BE2C (cell line): ENCODE results near the gene TEC.

ENCODE experiments used
- DNase-seq: peaks from one replicate; pipeline ENCODE4 v3.0.0-alpha.2; 2020
- H3K27me3 ChIP-seq: fragments of 250-450 bp; sonication (Bioruptor Pico); 2 replicates; pipeline ENCODE4 v1.5.1; 2020; ENCODE audit warnings: mild to moderate bottlenecking
- H3K36me3 ChIP-seq: fragments of 250-450 bp; sonication (Bioruptor Pico); 2 replicates; pipeline ENCODE4 v1.5.1; 2020; ENCODE audit warnings: mild to moderate bottlenecking
- H3K4me1 ChIP-seq: fragments of 250-450 bp; sonication (Bioruptor Pico); 2 replicates; pipeline ENCODE4 v1.5.1; 2020
- H3K4me3 ChIP-seq: 2 replicates; pipeline ENCODE4 v1.5.1; 2011; ENCODE audit warnings: low read depth, low read length
- H3K9me3 ChIP-seq: fragments of 250-450 bp; sonication (Bioruptor Pico); 2 replicates; pipeline ENCODE4 v1.5.1; 2020
- TF ChIP-seq, protein P1 (sequence below): IDR thresholded peaks from 2 replicates; pipeline ENCODE4 v1.5.1; 2012; ENCODE audit warnings: mild to moderate bottlenecking, low read depth, low read length

The TEC gene

DNA sequence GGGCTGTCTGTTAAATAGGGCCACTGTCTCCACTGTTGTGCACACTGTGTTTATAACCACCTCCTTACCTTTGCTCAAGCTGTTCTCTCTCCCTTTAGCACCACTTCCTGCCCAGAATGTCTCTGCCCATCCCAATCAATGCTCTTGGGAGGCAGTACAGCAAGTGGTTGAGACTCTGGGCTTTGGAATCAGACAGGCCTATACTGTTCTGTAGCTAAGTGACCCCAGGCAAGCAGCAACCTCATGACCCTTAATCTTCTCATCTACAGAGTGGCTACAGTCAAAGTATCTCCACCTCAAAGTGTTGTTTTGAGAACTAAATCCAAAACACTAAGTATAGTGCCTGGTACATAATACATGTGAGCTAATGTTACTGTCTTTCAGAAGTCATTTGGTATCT lies 131.8 kb downstream of the TEC start:
- TF ChIP-seq, protein P1, sequence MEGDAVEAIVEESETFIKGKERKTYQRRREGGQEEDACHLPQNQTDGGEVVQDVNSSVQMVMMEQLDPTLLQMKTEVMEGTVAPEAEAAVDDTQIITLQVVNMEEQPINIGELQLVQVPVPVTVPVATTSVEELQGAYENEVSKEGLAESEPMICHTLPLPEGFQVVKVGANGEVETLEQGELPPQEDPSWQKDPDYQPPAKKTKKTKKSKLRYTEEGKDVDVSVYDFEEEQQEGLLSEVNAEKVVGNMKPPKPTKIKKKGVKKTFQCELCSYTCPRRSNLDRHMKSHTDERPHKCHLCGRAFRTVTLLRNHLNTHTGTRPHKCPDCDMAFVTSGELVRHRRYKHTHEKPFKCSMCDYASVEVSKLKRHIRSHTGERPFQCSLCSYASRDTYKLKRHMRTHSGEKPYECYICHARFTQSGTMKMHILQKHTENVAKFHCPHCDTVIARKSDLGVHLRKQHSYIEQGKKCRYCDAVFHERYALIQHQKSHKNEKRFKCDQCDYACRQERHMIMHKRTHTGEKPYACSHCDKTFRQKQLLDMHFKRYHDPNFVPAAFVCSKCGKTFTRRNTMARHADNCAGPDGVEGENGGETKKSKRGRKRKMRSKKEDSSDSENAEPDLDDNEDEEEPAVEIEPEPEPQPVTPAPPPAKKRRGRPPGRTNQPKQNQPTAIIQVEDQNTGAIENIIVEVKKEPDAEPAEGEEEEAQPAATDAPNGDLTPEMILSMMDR, result no peak
- no peaks in the 10 kb centered on the region for H3K36me3 ChIP-seq
- DNase-seq, result no peak

DNA sequence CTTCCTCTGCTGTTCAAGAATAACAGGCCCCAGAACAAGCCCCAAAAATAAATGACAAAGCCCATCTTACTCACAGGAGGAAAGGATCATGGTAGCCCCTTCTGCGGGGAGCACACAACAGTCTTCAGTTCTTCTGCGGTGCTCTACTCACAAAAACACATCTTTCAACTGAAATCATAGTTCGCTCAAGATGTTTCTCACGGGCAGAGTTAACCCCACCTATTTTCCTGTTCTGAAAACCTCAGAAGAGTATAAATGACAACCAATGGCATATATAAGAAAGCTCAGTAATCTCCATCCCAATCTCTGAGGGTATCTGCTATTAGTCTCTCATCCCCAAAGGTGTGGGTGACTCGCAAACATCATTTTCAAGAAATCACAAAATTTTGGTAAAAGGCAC lies 135.6 kb downstream of the TEC start, which contains the start of gene TXK:
Gene TXK, minus strand, starts transcription at position 170 of the 400 bp plus-strand sequence. Its CDS starts 80 bp downstream, at position 90.
- H3K27me3 ChIP-seq, result no peaks in the 10 kb centered on the region; the same call in 1 of the 2 replicates
- no peaks in the 10 kb centered on the region for H3K36me3 ChIP-seq
- DNase-seq, result no peak
- no peak within 1 kb of the TSS for H3K4me3 ChIP-seq
- H3K9me3 ChIP-seq, result no peaks in the 10 kb centered on the region
- TF ChIP-seq, protein P1, result no peak
- no peaks in the 10 kb centered on the region for H3K4me1 ChIP-seq

More for the DNA sequence above, 131.8 kb downstream of the TEC start:
- H3K4me3 ChIP-seq, result no peak overlapping the region
- no peaks in the 10 kb centered on the region for H3K9me3 ChIP-seq
- H3K27me3 ChIP-seq, result no peaks in the 10 kb centered on the region
- H3K4me1 ChIP-seq, result no peaks in the 10 kb centered on the region

DNA sequence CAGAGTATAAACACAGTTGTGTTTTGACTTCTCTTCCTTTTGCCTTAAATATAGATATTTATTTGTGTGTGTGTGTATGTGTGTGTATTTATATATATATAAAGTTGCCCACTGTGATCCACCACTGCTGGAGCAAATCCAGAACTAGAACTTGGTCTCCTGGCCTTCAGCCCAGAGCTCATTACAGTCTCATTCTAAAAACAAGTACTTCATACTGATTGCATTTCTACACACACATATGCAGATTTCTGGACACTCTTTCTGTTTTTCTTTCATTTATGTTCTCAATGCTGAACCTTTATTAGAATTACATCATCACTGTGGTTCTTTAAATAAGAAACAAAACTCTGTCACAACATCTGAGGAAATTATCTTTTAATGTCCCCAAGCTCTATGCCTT lies 136.0 kb downstream of the TEC start:
- DNase-seq, result no peak
- Histone ChIP-seq H3K4me3 (no peak overlapping the region), H3K36me3 (no peaks in the 10 kb centered on the region), H3K9me3 (no peaks in the 10 kb centered on the region), H3K27me3 (no peaks in the 10 kb centered on the region; the same call in 1 of the 2 replicates), H3K4me1 (no peaks in the 10 kb centered on the region)
- TF ChIP-seq, protein P1, result no peak

DNA sequence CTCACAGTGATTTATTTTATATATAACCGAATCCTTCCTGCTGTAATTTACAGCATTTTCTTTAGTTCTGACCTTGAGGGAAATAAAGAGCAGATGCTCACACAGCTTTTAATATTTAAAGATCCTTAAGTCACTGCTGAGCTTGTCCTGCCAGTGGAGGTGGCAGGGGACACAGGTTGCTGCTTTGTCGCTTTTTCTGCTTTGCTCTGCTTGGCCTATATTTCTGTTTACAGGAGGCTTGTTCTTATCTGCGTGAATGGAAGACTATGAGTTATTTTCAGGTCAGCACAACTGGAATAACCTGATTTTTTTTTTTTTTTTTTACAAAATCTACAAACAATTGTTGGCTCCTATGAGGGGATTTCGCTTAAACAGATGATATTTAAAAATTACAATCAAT lies 137.9 kb downstream of the TEC start:
- no peak overlapping the region for H3K4me3 ChIP-seq
- H3K27me3 ChIP-seq, result no peaks in the 10 kb centered on the region; the same call in 1 of the 2 replicates
- TF ChIP-seq, protein P1, result no peak
- DNase-seq, result no peak
- no peaks in the 10 kb centered on the region for H3K36me3 ChIP-seq
- no peaks in the 10 kb centered on the region; the same call in 1 of the 2 replicates for H3K4me1 ChIP-seq
- no peaks in the 10 kb centered on the region for H3K9me3 ChIP-seq

DNA sequence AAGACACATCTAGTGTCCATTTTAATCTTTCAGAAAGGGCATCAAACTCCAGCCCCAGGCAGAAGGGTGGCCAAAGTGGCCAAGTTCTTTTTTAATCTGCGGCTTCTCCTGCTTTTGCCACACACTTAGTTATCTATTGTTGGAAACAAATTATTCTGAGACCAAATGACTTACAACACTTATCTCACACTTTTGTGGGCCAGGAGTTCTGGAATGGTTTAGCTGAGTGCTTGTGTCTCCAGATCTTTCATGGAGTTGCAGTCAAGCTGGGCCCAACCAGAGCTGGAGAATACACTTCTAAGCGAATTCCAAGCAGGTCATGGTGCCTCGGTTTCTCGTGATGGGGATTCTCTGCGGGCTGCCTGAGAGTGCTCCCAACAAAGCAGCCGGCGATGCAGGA lies 139.5 kb downstream of the TEC start:
- TF ChIP-seq, protein P1, result no peak
- Histone ChIP-seq H3K36me3 (no peaks in the 10 kb centered on the region), H3K4me1 (no peaks in the 10 kb centered on the region; the same call in 1 of the 2 replicates), H3K4me3 (no peak overlapping the region), H3K9me3 (no peaks in the 10 kb centered on the region), H3K27me3 (no peaks in the 10 kb centered on the region; the same call in 1 of the 2 replicates)
- no peak for DNase-seq

DNA sequence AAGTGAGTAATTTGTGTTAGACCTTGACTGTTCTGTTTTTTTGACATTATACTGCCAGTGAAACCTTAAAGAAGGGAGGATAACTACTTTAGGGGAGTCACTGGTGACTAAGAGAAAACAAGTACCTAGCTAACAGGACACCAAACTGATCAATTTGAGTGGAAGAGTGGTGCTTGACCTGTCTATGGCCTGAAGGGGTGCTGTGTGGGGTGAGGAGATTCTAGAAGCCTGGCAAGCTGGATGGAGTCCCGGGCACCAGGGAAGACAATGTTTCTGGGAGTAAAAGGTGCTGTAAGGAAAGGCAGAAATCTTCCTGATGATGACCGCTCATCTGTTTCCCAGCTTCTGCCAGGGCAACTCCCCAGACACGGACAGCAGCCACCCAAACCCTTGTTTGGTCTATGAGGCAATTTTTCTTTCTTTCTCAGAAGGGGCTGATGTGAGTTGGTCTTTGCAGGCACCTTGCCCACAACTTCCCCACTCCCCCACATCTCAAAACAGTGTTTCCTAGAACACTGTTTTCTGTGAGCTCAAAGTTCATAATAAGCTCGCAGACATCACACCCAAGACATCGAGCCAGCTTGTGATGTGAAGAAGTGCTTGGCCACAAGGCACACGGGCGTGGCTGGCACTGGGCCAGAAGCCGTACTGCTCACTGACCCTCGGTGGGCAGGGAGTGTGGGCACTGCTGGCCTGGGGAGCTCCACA lies 140.2 kb downstream of the TEC start:
- no peaks in the 10 kb centered on the region for H3K36me3 ChIP-seq
- no peaks in the 10 kb centered on the region; the same call in none of the 2 replicates for H3K27me3 ChIP-seq
- no peaks in the 10 kb centered on the region; the same call in 1 of the 2 replicates for H3K4me1 ChIP-seq
- H3K4me3 ChIP-seq, result no peak overlapping the region
- H3K9me3 ChIP-seq, result no peaks in the 10 kb centered on the region
- DNase-seq, result no peak
- TF ChIP-seq, protein P1, result no peak
